NOMO-1 (cell line): ENCODE data around the gene SPOP.
"Not testable (repeated sequence)": the region's sequence is repeated elsewhere in the genome, so short reads cannot be mapped to it uniquely, and the experiment has no call there.

Source experiments
- DNase-seq, 2 experiments: peaks; one replicate each; lab custom pipeline; 2025; ENCODE audit not compliant: unreplicated experiment in 2 of 2; lab: John Stamatoyannopoulos, UW

The SPOP gene

DNA sequence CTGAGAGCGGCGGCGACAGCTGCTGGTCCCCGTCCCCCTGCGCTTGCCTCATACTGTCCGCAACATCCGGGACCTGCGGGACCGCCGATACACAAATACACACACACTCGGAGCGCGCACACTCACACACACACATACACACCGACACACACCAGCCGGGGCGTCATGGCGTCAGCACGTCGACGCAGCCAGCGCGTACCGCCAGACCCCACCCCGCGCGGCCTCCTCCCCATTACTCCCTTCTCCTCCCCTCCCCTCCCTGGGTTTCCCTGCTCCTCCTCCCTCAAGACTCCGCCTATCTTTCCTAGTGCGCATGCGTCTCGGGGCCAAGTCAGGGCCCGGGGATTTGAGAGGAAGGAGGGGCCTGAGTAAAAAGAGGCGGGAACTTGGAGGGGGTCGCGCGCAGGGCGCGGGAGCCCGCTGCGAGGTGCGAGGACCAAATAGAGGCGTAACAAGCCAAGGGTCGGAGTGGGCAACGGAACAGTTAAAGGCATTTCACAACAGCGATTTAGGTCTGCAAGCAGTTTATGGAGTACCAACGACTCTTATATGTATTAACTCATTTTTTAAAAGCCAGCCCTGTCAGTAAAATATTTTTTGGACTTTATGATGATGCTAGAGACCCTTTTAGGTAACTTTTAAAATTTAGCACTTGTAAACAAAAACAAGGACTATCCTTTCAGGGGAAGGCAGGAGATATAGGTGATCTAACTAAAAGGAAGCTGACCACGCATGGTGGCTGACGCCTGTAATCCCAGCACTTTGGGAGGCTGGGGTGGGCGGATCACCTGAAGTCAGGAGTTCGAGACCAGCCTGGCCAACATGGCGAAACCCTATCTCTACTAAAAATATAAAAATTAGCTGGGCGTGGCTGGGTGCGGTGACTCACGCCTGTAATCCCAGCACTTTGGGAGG, at the start of gene SPOP:
SPOP (minus strand) TSS at position 165 of the 915 bp plus-strand sequence. CDS start 55,287 bp downstream, outside the sequence.
- DNase-seq: peak; percentile 97 to 99

GRCh38 chr17:49727380-49727779, 49.5 kb upstream of the SPOP start:
- no peak for DNase-seq

GRCh38 chr17:49725452-49726130, 47.7 kb upstream of the SPOP start:
- DNase-seq: no peak

- DNase-seq: not testable (repeated sequence)
Measured at GRCh38 chr17:49724552-49724951, 46.7 kb upstream of the SPOP start.

GRCh38 chr17:49723423-49723822, 45.5 kb upstream of the SPOP start:
- DNase-seq: no peak

DNA sequence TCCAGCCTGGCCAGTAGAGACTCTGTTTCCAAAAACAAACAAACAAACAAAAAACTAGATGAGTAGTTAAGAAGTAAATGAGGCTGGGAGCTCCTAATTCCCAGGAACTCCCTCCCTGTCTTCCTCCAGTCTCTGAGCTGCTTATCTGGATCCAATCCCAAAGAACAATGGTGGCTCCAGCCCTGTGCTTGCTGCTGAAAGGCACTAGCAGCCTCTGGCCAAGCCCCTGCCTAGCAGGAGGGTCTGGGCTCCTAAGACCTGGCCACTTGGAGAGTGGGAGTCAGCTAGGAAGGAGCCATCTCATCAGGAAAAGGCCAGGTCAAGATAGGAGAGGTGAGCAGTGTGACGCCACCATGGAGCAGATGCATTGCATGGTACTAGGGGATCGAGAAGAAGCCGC, 44.2 kb upstream of the SPOP start:
- no peak for DNase-seq

GRCh38 chr17:49717371-49717861, 39.5 kb upstream of the SPOP start:
- DNase-seq: no peak

GRCh38 chr17:49716668-49717364, 38.9 kb upstream of the SPOP start:
- DNase-seq: no peak

DNA sequence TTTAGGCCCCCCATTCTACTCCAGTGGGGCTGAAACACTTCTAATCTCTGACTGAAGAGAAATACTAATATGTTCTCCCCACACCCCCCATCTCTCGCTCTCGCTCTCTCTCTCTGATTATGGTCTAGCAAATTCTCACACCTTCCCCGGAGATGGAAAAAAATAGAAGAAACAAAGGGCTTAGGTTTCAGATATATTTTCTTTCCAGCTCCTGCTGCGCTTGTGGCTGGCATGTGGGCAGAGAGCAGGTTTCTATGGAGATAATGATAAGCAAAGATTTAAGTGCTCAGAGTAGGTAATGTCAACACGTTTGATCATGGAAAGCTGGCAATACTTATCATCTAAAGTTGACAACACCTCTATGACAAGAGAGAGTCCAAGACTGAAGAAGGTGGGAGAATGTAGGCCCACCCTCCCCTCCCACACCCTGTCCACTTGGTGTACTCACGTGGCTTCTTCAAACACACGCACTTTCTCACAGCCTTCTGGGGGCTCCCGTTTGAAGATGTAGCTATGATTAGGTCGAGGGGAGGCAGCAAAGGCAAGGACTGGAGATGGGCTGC, 37.9 kb upstream of the SPOP start:
- no peak for DNase-seq

- DNase-seq: no peak
Measured at GRCh38 chr17:49715216-49715615, 37.3 kb upstream of the SPOP start.

DNA sequence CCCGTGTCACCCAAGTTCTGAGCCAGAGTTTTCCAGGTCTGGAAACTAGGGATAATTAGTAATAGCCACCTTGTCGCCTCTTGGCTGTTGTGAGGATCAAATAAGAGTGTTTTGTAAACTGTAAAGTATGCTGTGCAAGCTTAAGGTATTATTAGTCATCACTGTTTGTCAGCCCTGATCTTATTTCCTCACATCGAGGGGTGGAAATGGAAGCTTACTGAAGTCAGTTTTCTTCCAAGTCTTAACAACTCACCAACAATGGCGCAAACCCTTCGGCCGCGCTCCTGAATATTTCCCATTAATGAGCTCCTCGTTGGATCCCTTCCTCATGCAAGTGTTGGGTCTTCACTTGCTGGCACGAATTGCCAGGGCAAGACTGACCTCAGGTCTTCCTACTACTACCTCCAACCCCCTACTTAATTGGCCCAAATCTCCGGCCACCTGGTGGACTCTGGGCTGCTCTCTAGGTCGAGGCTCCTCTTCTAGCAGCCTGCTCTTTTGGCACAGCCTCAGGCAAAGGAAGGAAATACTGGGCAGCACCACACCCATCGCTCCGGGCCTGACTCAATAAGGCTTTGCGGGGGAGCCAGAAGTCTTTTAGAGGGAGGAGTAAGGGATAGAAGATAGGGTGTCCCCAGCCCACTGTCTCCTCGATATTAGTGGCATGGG, 30.8 kb upstream of the SPOP start:
- DNase-seq: peak in 1 of 2 experiments; percentile 55

DNA sequence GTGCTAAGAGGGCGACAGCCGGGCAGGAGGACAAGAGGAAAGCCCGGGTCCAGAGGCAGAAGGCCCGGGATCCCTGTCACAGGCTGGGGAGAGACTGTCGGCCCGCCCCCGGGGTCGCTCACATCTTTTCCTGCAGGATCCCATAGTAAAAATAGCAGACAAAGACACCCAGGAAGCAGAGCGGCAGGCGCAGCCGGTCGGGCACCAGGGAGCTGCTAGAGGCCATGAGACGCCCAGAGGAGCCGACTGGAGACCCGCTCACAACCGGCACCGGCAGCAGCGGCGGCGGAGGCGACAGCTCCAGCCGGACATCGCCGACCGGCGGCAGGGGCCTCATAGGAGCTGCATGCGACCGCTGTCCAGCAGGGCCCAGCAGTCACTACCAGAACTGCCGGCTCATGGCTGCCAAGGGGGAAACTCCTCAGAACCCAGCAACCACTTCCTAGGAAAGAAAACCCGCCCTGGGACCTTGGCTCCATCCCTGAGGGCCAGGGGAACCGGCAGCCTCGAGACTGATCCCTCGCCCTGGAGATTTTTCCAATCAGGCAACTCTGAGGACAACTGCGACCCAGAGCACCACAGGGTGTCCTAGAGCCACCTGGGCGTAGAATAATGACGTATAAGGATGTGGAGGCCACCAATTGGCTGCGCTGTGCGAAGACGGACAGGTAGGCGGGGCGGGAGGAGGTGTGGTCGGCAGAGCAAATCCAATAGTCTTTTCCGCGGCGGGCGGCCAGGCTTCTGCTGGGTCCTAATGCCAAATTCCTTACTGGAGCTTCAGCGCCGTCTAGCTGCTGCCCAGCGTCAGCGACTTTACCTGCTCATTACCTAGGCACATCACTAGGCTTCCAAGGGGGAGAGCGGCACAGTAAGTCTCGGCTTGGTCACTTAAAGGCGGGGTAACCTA, 30.0 kb upstream of the SPOP start, which contains the start of gene SLC35B1:
SLC35B1 (minus strand) TSS at position 357 of the 907 bp plus-strand sequence; CDS start at position 226, 131 bp downstream.
- peak; percentile 98 to 99 for DNase-seq

- peak in 1 of 2 experiments; percentile 12 for DNase-seq
Measured at GRCh38 chr17:49707246-49707607, 29.3 kb upstream of the SPOP start.

- DNase-seq: no peak
Measured at GRCh38 chr17:49705254-49705653, 27.4 kb upstream of the SPOP start.

GRCh38 chr17:49703557-49704277, 25.8 kb upstream of the SPOP start:
- no peak for DNase-seq

GRCh38 chr17:49700960-49701359, 23.1 kb upstream of the SPOP start:
- no peak for DNase-seq

DNA sequence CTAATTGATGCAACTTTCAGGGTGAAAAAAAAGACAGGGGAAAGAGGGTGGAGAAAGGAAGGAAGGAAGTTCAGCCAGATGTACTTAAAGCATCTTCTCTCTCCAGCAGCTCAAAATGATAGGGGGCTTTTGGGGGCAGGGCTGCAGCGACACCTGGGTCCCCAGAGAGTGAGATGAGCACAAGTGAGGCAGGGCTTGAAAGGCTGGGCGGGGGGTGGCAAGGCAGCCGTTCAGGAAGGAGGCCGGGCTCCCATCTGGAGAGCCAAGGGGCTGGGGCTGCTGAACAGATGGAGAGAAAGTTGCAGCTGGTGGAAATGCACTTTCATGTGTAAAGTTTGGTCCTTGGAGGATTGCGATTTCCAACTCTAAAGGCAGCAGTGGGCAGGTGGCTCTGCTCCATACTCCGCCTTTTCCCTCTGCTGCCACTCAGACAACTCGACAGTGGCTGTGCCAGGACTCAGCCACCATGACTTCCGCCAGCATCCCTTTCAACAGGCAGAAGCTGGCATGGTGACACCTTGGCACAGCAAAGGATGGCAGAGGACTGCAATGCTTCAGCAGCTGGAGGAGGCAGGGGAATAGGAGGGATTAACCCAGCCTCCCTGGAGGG, 22.2 kb upstream of the SPOP start:
- no peak for DNase-seq

- DNase-seq: no peak
Measured at GRCh38 chr17:49698005-49698404, 20.1 kb upstream of the SPOP start.
